K562 (cell line): ENCODE measurements around the gene TRMT1. TPM values are rescaled to one million over a fixed set of nuclear protein-coding genes. Genes with fewer than 3 reads are reported as not detected.

Experiments
- ARID1B ChIP-seq: fragments of 450-650 bp; IDR thresholded peaks from 2 replicates; pipeline ENCODE4 v1.6.1; 2016; ENCODE audit warnings: antibody characterized with exemption, mild to moderate bottlenecking, inconsistent platforms
- CHD2 ChIP-seq: IDR thresholded peaks from 2 replicates; pipeline ENCODE4 v1.6.1; 2011; ENCODE audit warnings: low read depth, low read length
- FIP1L1 ChIP-seq: fragments of 200-400 bp; formaldehyde crosslinking; IDR thresholded peaks from 2 replicates; pipeline ENCODE4 v1.6.1; 2018; ENCODE audit warnings: mild to moderate bottlenecking, low read depth, low read length; ENCODE audit not compliant: poor library complexity, severe bottlenecking
- GABPB1 ChIP-seq: sonication (generic); formaldehyde crosslinking; IDR thresholded peaks from 2 replicates; pipeline ENCODE4 v1.8.0; 2022; ENCODE audit warnings: mild to moderate bottlenecking, missing genetic modification reagents
- HNRNPLL ChIP-seq: fragments of 200-400 bp; formaldehyde crosslinking; IDR thresholded peaks from 2 replicates; pipeline ENCODE4 v1.6.1; 2017; ENCODE audit warnings: low read length, low read depth, mild to moderate bottlenecking; ENCODE audit not compliant: poor library complexity, severe bottlenecking
- HNRNPUL1 ChIP-seq: fragments of 200-400 bp; formaldehyde crosslinking; IDR thresholded peaks from 2 replicates; pipeline ENCODE4 v1.6.1; 2017; ENCODE audit warnings: low read length
- ILF3 ChIP-seq: fragments of 450-650 bp; IDR thresholded peaks from 2 replicates; pipeline ENCODE4 v1.6.1; 2018; ENCODE audit warnings: antibody characterized with exemption, mild to moderate bottlenecking, moderate library complexity, borderline replicate concordance
- MEF2D ChIP-seq: conservative IDR thresholded peaks from 2 replicates; pipeline ENCODE4 v1.6.1; 2016; ENCODE audit warnings: low read depth, missing genetic modification characterization, missing compliant biosample characterization
- POLR2A ChIP-seq: fragments of 450-650 bp; conservative IDR thresholded peaks from 2 replicates; pipeline ENCODE4 v1.6.1; 2016
- PRPF4 ChIP-seq: fragments of 200-400 bp; formaldehyde crosslinking; IDR thresholded peaks from one replicate; pipeline ENCODE4 v1.6.1; 2017; ENCODE audit warnings: low read length, low read depth, mild to moderate bottlenecking; ENCODE audit not compliant: insufficient read depth, poor library complexity, severe bottlenecking
- RFX1 ChIP-seq: fragments of 450-650 bp; IDR thresholded peaks from 2 replicates; pipeline ENCODE4 v1.6.1; 2016; ENCODE audit warnings: mild to moderate bottlenecking, moderate library complexity
- SMAD4 ChIP-seq: fragments of 250-450 bp; sonication (Bioruptor Pico); conservative IDR thresholded peaks from 2 replicates; pipeline ENCODE4 v1.8.0; 2021; ENCODE audit warnings: inconsistent platforms, mild to moderate bottlenecking, moderate library complexity
- TGIF2 ChIP-seq: sonication (generic); formaldehyde crosslinking; IDR thresholded peaks from 2 replicates; pipeline ENCODE4 v1.8.1; 2022; ENCODE audit warnings: mild to moderate bottlenecking, missing genetic modification reagents, moderate library complexity
- polyA plus RNA-seq, 8 experiments: library from polyadenylated mRNA; depleted of rRNA in 4 of 8; stranded (reverse) in 5 of 8; unstranded in 3 of 8; fragments of >200 nt; fragmentation: Nextera tagmentation in 2 of 8; fragmentation: Illumina TruSeq in 1 of 8; extraction: Ambion mirVana in 2 of 8; extraction: Trizol in 1 of 8; gene quantifications; 2 replicates each; pipeline versions ENCODE4 v1.2.1 to v1.2.3, GENCODE V29; 2011 to 2014; ENCODE audit warnings: inconsistent platforms in 1 of 8, missing spikeins in 1 of 8
- total RNA-seq, 7 experiments: library from RNA; depleted of rRNA in 6 of 7; stranded (reverse); fragments of >200 nt in 6 of 7; fragmentation: Illumina TruSeq in 2 of 7; extraction: Trizol in 2 of 7; gene quantifications; 2 replicates each; pipeline versions ENCODE4 v1.2.1 to v1.2.3, GENCODE V29; 2011 to 2021; ENCODE audit warnings: low replicate concordance in 1 of 7
- TF ChIP-seq, protein P1 (sequence below): sonication (generic); formaldehyde crosslinking; IDR thresholded peaks from 2 replicates; pipeline ENCODE4 v1.8.0; 2022; ENCODE audit warnings: mild to moderate bottlenecking, missing genetic modification reagents
- TF ChIP-seq, protein P2 (sequence below): sonication (generic); formaldehyde crosslinking; IDR thresholded peaks from 2 replicates; pipeline ENCODE4 v1.8.0; 2022; ENCODE audit warnings: missing genetic modification reagents, mild to moderate bottlenecking, borderline replicate concordance
- TF ChIP-seq, protein P3 (sequence below): fragments of 250-450 bp; sonication (Bioruptor Pico); IDR thresholded peaks from 2 replicates; pipeline ENCODE4 v1.4.0; 2020; ENCODE audit warnings: mild to moderate bottlenecking, moderate library complexity, borderline replicate concordance
- TF ChIP-seq, protein P4 (sequence below): sonication (generic); formaldehyde crosslinking; IDR thresholded peaks from 2 replicates; pipeline ENCODE4 v1.8.0; 2022; ENCODE audit warnings: mild to moderate bottlenecking, low read depth, missing genetic modification reagents

TRMT1 gene
- total and polyA plus RNA-seq, 9 of the 15 experiments (the other 6 are each of a cell fraction or from before 2014, with no cell fraction given) = 5.8 to 158 (median 54.3) TPM

DNA sequence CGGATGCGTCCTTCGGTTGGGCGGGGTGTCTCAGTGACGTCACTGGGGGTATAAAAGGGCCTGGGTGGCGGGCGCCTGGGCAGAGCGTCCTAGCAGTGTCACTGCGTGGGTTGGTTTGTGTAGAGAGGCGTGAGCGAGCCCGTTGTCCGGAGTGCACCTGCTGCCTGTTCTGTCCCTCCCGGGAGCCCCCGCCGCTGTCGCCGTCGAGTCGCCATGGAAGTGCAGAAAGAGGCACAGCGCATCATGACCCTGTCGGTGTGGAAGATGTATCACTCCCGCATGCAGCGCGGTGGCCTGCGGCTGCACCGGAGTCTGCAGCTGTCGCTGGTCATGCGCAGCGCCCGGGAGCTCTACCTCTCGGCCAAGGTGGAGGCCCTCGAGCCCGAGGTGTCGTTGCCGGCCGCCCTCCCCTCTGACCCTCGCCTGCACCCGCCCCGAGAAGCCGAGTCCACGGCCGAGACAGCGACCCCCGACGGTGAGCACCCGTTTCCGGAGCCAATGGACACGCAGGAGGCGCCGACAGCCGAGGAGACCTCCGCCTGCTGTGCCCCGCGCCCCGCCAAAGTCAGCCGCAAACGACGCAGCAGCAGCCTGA is 36.5 kb upstream of the TRMT1 start (continued):
- TF ChIP-seq, protein P1, sequence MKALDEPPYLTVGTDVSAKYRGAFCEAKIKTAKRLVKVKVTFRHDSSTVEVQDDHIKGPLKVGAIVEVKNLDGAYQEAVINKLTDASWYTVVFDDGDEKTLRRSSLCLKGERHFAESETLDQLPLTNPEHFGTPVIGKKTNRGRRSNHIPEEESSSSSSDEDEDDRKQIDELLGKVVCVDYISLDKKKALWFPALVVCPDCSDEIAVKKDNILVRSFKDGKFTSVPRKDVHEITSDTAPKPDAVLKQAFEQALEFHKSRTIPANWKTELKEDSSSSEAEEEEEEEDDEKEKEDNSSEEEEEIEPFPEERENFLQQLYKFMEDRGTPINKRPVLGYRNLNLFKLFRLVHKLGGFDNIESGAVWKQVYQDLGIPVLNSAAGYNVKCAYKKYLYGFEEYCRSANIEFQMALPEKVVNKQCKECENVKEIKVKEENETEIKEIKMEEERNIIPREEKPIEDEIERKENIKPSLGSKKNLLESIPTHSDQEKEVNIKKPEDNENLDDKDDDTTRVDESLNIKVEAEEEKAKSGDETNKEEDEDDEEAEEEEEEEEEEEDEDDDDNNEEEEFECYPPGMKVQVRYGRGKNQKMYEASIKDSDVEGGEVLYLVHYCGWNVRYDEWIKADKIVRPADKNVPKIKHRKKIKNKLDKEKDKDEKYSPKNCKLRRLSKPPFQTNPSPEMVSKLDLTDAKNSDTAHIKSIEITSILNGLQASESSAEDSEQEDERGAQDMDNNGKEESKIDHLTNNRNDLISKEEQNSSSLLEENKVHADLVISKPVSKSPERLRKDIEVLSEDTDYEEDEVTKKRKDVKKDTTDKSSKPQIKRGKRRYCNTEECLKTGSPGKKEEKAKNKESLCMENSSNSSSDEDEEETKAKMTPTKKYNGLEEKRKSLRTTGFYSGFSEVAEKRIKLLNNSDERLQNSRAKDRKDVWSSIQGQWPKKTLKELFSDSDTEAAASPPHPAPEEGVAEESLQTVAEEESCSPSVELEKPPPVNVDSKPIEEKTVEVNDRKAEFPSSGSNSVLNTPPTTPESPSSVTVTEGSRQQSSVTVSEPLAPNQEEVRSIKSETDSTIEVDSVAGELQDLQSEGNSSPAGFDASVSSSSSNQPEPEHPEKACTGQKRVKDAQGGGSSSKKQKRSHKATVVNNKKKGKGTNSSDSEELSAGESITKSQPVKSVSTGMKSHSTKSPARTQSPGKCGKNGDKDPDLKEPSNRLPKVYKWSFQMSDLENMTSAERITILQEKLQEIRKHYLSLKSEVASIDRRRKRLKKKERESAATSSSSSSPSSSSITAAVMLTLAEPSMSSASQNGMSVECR (CRISPR knock-in tag) = 0 out of 2 replicates have a peak, but pooled peaks have one; percentile 77
- TF ChIP-seq GABPB1 = peak; percentile 79
- peak; percentile 84 for TF ChIP-seq SMAD4
- TF ChIP-seq POLR2A = peak; percentile 100
- TF ChIP-seq, protein P2, sequence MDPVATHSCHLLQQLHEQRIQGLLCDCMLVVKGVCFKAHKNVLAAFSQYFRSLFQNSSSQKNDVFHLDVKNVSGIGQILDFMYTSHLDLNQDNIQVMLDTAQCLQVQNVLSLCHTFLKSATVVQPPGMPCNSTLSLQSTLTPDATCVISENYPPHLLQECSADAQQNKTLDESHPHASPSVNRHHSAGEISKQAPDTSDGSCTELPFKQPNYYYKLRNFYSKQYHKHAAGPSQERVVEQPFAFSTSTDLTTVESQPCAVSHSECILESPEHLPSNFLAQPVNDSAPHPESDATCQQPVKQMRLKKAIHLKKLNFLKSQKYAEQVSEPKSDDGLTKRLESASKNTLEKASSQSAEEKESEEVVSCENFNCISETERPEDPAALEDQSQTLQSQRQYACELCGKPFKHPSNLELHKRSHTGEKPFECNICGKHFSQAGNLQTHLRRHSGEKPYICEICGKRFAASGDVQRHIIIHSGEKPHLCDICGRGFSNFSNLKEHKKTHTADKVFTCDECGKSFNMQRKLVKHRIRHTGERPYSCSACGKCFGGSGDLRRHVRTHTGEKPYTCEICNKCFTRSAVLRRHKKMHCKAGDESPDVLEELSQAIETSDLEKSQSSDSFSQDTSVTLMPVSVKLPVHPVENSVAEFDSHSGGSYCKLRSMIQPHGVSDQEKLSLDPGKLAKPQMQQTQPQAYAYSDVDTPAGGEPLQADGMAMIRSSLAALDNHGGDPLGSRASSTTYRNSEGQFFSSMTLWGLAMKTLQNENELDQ (CRISPR knock-in tag) = no peak
- peak; percentile 96 for TF ChIP-seq PRPF4
- TF ChIP-seq TGIF2 = no peak
- peak; percentile 52; the same call in 1 of the 2 replicates for TF ChIP-seq MEF2D (tag)
- TF ChIP-seq RFX1 = no peak
- TF ChIP-seq, protein P3, sequence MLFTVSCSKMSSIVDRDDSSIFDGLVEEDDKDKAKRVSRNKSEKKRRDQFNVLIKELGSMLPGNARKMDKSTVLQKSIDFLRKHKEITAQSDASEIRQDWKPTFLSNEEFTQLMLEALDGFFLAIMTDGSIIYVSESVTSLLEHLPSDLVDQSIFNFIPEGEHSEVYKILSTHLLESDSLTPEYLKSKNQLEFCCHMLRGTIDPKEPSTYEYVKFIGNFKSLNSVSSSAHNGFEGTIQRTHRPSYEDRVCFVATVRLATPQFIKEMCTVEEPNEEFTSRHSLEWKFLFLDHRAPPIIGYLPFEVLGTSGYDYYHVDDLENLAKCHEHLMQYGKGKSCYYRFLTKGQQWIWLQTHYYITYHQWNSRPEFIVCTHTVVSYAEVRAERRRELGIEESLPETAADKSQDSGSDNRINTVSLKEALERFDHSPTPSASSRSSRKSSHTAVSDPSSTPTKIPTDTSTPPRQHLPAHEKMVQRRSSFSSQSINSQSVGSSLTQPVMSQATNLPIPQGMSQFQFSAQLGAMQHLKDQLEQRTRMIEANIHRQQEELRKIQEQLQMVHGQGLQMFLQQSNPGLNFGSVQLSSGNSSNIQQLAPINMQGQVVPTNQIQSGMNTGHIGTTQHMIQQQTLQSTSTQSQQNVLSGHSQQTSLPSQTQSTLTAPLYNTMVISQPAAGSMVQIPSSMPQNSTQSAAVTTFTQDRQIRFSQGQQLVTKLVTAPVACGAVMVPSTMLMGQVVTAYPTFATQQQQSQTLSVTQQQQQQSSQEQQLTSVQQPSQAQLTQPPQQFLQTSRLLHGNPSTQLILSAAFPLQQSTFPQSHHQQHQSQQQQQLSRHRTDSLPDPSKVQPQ (CRISPR knock-in tag) = no peak
- peak; percentile 97 for TF ChIP-seq HNRNPLL
- TF ChIP-seq CHD2 = 0 out of 2 replicates have a peak, but pooled peaks have one; percentile 45
- peak; percentile 62 for TF ChIP-seq ARID1B
- no peak for TF ChIP-seq HNRNPUL1
- 0 out of 2 replicates have a peak, but pooled peaks have one; percentile 76 for TF ChIP-seq ILF3
- TF ChIP-seq FIP1L1 = peak; percentile 100
- TF ChIP-seq, protein P4, sequence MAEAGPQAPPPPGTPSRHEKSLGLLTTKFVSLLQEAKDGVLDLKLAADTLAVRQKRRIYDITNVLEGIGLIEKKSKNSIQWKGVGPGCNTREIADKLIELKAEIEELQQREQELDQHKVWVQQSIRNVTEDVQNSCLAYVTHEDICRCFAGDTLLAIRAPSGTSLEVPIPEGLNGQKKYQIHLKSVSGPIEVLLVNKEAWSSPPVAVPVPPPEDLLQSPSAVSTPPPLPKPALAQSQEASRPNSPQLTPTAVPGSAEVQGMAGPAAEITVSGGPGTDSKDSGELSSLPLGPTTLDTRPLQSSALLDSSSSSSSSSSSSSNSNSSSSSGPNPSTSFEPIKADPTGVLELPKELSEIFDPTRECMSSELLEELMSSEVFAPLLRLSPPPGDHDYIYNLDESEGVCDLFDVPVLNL = no peak
